Cardiac septum (tissue), 1 donor: ENCODE data around the gene SGMS1. TPM values are rescaled to one million over a fixed set of nuclear protein-coding genes. Genes with fewer than 3 reads are reported as not detected.
"Not testable (repeated sequence)": the region's sequence is repeated elsewhere in the genome, so short reads cannot be mapped to it uniquely, and the experiment has no call there.

Source experiments
- DNase-seq: peaks from one replicate; pipeline ENCODE4 v3.0.0-alpha.2; 2020; ENCODE audit warnings: low spot score
- intact Hi-C: fragments of 100-400 bp; cut with DNase I; formaldehyde crosslinking; loops from one replicate; pipeline ENCODE4 v1.14.0; 2022
- long read RNA-seq: library from polyadenylated mRNA; unstranded; transcript quantifications from one replicate; pipeline ENCODE4 v2.0.0, GENCODE V29; 2021
- total RNA-seq: library from RNA; stranded (reverse); fragmentation: NEBNext Ultra II Directional; extraction: Animal tissue kit (Norgen Biotek cat#: 25700); gene quantifications from one replicate; pipeline ENCODE4 v1.2.1, GENCODE V29; 2021
- donor health status: DM: no; HTN: no; CAD: no.

The SGMS1 gene
- 24.3 TPM for total RNA-seq
- long read RNA-seq, transcript SGMS1-202 (11 exons, 3,744 nt): major isoform, 16 of 41 reads
- long read RNA-seq, partial matches to known transcripts: 6 of 41 reads
- long read RNA-seq, other reads (novel, unspliced or antisense): 19 of 41 reads

- intact Hi-C loops: loop anchor here (1.0 to 5.0 kb wide), 4 partner anchors 47 to 299 kb away; no protein-coding TSS in a partner anchor
- peak; percentile 92 for DNase-seq
These were observed at the start of gene SGMS1 for GRCh38 chr10:50623663-50624412. Gene SGMS1 (minus strand): TSS chr10:50623956. CDS start chr10:50344114, 279,842 bp downstream.

GRCh38 chr10:50672152-50672551 lies 48.4 kb upstream of the SGMS1 start:
- DNase-seq, intact Hi-C loops: not testable (repeated sequence)

GRCh38 chr10:50671645-50672044 lies 47.9 kb upstream of the SGMS1 start:
- DNase-seq, intact Hi-C loops: not testable (repeated sequence)

GRCh38 chr10:50669957-50670356 lies 46.2 kb upstream of the SGMS1 start:
- intact Hi-C loops, DNase-seq: not testable (repeated sequence)

GRCh38 chr10:50667353-50667752 lies 43.6 kb upstream of the SGMS1 start:
- intact Hi-C loops, DNase-seq: not testable (repeated sequence)

- intact Hi-C loops: not testable (repeated sequence)
These were observed 38.7 kb upstream of the SGMS1 start for GRCh38 chr10:50662420-50662819.

GRCh38 chr10:50661563-50661962 lies 37.8 kb upstream of the SGMS1 start:
- DNase-seq, intact Hi-C loops: not testable (repeated sequence)

More at GRCh38 chr10:50662420-50662819, 38.7 kb upstream of the SGMS1 start:
- not testable (repeated sequence) for DNase-seq

GRCh38 chr10:50659865-50660730 lies 36.3 kb upstream of the SGMS1 start:
- peak; percentile 84 for DNase-seq
- intact Hi-C loops: not testable (repeated sequence)

GRCh38 chr10:50659016-50659864 lies 35.5 kb upstream of the SGMS1 start:
- intact Hi-C loops, DNase-seq: not testable (repeated sequence)

GRCh38 chr10:50658165-50658564 lies 34.4 kb upstream of the SGMS1 start:
- no peak for DNase-seq
- intact Hi-C loops: no loop called here

- intact Hi-C loops: no loop called here
- no peak for DNase-seq
These were observed 30.0 kb upstream of the SGMS1 start for GRCh38 chr10:50653758-50654157.

GRCh38 chr10:50653142-50653541 lies 29.4 kb upstream of the SGMS1 start:
- DNase-seq: no peak
- intact Hi-C loops: no loop called here

- intact Hi-C loops: no loop called here
- DNase-seq: no peak
These were observed 28.1 kb upstream of the SGMS1 start for GRCh38 chr10:50651808-50652207.

- DNase-seq: no peak
- intact Hi-C loops: no loop called here
These were observed 26.7 kb upstream of the SGMS1 start for GRCh38 chr10:50650481-50650880.

GRCh38 chr10:50648935-50649227 lies 25.1 kb upstream of the SGMS1 start:
- intact Hi-C loops: no loop called here
- no peak for DNase-seq

- intact Hi-C loops: no loop called here
- no peak for DNase-seq
These were observed 24.6 kb upstream of the SGMS1 start for GRCh38 chr10:50648089-50648934.

GRCh38 chr10:50647350-50647749 lies 23.6 kb upstream of the SGMS1 start:
- DNase-seq, intact Hi-C loops: not testable (repeated sequence)

- DNase-seq: no peak
- intact Hi-C loops: no loop called here
These were observed 21.5 kb upstream of the SGMS1 start for GRCh38 chr10:50645236-50645635.

- intact Hi-C loops: no loop called here
- no peak for DNase-seq
These were observed 17.9 kb upstream of the SGMS1 start for GRCh38 chr10:50641626-50642025.
